Thyroid gland (tissue), 4 donors: ENCODE results near the gene ERICH6.

ENCODE experiments used
- CTCF ChIP-seq, 6 experiments: fragments of 200-600 bp in 3 of 6; fragments of 450-650 bp in 3 of 6; sonication (generic) in 3 of 6; IDR thresholded peaks; one replicate each; pipeline ENCODE4 v1.5.1; 2016 to 2019; ENCODE audit warnings: antibody characterized with exemption in 6 of 6, mild to moderate bottlenecking in 2 of 6, inconsistent platforms in 1 of 6, moderate library complexity in 1 of 6
- POLR2A ChIP-seq, 2 donors: fragments of 450-650 bp; IDR thresholded peaks; one replicate each; pipeline ENCODE4 v1.6.1; 2017; ENCODE audit warnings: antibody characterized with exemption in 2 of 2, mild to moderate bottlenecking in 2 of 2, moderate library complexity in 1 of 2

- TF ChIP-seq CTCF (IDR thresholded peaks at IDR 0.05) = no peak
- no peak for TF ChIP-seq POLR2A (IDR thresholded peaks at IDR 0.05)
Observed at GRCh38 chr3:150699068-150699639, 4.6 kb downstream of the ERICH6 start.
